ENCODE results near the gene DDR2. TPM values are rescaled to one million over a fixed set of nuclear protein-coding genes. Genes with fewer than 3 reads are reported as not detected.

DDR2 gene
- total RNA-seq, 1 experiment from 2014 or later, result 4.9 TPM

GRCh38 chr1:162702628-162703027, 70.4 kb downstream of the DDR2 start:
- TF ChIP-seq, protein P1, sequence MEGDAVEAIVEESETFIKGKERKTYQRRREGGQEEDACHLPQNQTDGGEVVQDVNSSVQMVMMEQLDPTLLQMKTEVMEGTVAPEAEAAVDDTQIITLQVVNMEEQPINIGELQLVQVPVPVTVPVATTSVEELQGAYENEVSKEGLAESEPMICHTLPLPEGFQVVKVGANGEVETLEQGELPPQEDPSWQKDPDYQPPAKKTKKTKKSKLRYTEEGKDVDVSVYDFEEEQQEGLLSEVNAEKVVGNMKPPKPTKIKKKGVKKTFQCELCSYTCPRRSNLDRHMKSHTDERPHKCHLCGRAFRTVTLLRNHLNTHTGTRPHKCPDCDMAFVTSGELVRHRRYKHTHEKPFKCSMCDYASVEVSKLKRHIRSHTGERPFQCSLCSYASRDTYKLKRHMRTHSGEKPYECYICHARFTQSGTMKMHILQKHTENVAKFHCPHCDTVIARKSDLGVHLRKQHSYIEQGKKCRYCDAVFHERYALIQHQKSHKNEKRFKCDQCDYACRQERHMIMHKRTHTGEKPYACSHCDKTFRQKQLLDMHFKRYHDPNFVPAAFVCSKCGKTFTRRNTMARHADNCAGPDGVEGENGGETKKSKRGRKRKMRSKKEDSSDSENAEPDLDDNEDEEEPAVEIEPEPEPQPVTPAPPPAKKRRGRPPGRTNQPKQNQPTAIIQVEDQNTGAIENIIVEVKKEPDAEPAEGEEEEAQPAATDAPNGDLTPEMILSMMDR (IDR thresholded peaks at IDR 0.05; ENCODE audit: unreplicated experiment), result no peak
- H3K27ac Mint-ChIP-seq (ENCODE audit: low read depth, unreplicated experiment), result no peak overlapping the region
- H3K27me3 Mint-ChIP-seq (ENCODE audit: insufficient read depth, unreplicated experiment), result no peaks in the 10 kb centered on the region
- peaks cover 6% of the 10 kb centered on the region for H3K4me1 Mint-ChIP-seq (ENCODE audit: insufficient read depth, unreplicated experiment)
- BruUV-seq (replicated peaks), result no TSS peak
- H3K36me3 Mint-ChIP-seq (ENCODE audit: insufficient read depth, unreplicated experiment), result no peaks in the 10 kb centered on the region
- DNase-seq (ENCODE audit: unreplicated experiment), result no peak
- intact Hi-C loops (cut with micrococcal nuclease), result no loop called here
- H3K9me3 Mint-ChIP-seq (ENCODE audit: unreplicated experiment), result no peaks in the 10 kb centered on the region
- ChIA-PET POLR2A (interaction anchor here (0.7 kb wide), 1 partner anchor 48 kb away, joined by 3 read pairs; no protein-coding TSS in a partner anchor), CTCF (interaction anchor here (1.2 to 10.6 kb wide), 3 partner anchors 9 to 90 kb away, joined by 4 to 75 read pairs (median 4); no protein-coding TSS in a partner anchor)
- no peak overlapping the region for H3K4me3 Mint-ChIP-seq (ENCODE audit: unreplicated experiment)

- no peak for DNase-seq (ENCODE audit: unreplicated experiment)
- intact Hi-C loops (cut with micrococcal nuclease), result no loop called here
- ChIA-PET CTCF (interaction anchor here (0.6 kb wide), 1 partner anchor 62 kb away, joined by 3 read pairs; no protein-coding TSS in a partner anchor), POLR2A (no interaction called here)
- Mint-ChIP-seq H3K27ac (ENCODE audit: low read depth, unreplicated experiment) (no peak overlapping the region), H3K36me3 (ENCODE audit: insufficient read depth, unreplicated experiment) (no peaks in the 10 kb centered on the region), H3K4me1 (ENCODE audit: insufficient read depth, unreplicated experiment) (peaks cover 6% of the 10 kb centered on the region), H3K9me3 (ENCODE audit: unreplicated experiment) (no peaks in the 10 kb centered on the region), H3K27me3 (ENCODE audit: insufficient read depth, unreplicated experiment) (no peaks in the 10 kb centered on the region), H3K4me3 (ENCODE audit: unreplicated experiment) (no peak overlapping the region)
- no TSS peak for BruUV-seq (replicated peaks)
- TF ChIP-seq, protein P1 (IDR thresholded peaks at IDR 0.05; ENCODE audit: unreplicated experiment), result no peak
Measured at GRCh38 chr1:162703708-162704107, 71.4 kb downstream of the DDR2 start.

DNA sequence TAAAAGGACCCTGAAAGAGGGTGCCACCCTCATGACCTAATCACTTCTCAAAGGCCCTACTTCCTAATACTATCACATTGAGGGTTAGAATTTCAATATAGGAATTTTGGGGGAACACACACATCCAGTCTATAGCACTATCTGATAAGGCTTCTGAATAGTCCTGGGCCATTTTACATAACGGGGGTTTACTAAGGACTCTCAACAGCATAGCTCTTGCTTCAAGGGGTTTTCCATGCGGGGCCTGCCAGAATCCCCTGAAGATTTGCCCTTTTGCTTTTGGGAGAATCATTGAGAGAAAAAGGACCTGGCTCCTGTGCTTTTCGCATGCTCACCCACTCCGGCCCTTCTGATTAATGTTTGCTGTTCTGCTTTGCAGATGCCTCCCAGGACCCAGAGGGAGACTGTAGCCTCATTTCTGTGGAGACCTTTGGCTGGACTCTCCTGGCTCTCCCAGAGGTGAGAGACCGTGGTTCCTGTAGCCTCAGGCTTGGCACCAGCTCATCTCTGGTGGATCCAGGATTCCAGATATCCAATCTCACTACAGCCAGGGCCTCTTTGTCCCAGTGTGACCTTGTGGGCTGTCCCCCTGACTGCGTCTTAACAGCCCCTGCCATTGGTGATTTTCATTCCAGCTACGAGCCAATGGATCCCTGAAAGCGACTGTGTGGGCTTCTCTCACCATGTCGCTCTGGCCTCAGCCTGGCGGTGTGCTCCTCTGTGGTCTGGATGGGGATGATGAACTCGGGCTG, 72.6 kb downstream of the DDR2 start:
- Mint-ChIP-seq H3K27me3 (ENCODE audit: insufficient read depth, unreplicated experiment) (no peaks in the 10 kb centered on the region), H3K4me1 (ENCODE audit: insufficient read depth, unreplicated experiment) (no peaks in the 10 kb centered on the region), H3K9me3 (ENCODE audit: unreplicated experiment) (no peaks in the 10 kb centered on the region), H3K4me3 (ENCODE audit: unreplicated experiment) (no peak overlapping the region), H3K27ac (ENCODE audit: low read depth, unreplicated experiment) (no peak overlapping the region), H3K36me3 (ENCODE audit: insufficient read depth, unreplicated experiment) (no peaks in the 10 kb centered on the region)
- TF ChIP-seq, protein P1 (IDR thresholded peaks at IDR 0.05; ENCODE audit: unreplicated experiment), result no peak
- intact Hi-C loops (cut with micrococcal nuclease), result no loop called here
- ChIA-PET POLR2A (no interaction called here), CTCF (interaction anchor here (0.6 kb wide), 1 partner anchor 8 kb away, joined by 3 read pairs; no protein-coding TSS in a partner anchor)
- no TSS peak for BruUV-seq (replicated peaks)
- DNase-seq (ENCODE audit: unreplicated experiment), result no peak

- POLR2A ChIA-PET, result no interaction called here
- no peaks in the 10 kb centered on the region for H3K9me3 Mint-ChIP-seq (ENCODE audit: unreplicated experiment)
Measured at GRCh38 chr1:162706003-162706402, 73.7 kb downstream of the DDR2 start.

More at GRCh38 chr1:162706003-162706402, 73.7 kb downstream of the DDR2 start:
- DNase-seq (ENCODE audit: unreplicated experiment), result no peak
- Mint-ChIP-seq H3K27me3 (ENCODE audit: insufficient read depth, unreplicated experiment) (no peaks in the 10 kb centered on the region), H3K36me3 (ENCODE audit: insufficient read depth, unreplicated experiment) (no peaks in the 10 kb centered on the region), H3K4me1 (ENCODE audit: insufficient read depth, unreplicated experiment) (no peaks in the 10 kb centered on the region), H3K27ac (ENCODE audit: low read depth, unreplicated experiment) (no peak overlapping the region), H3K4me3 (ENCODE audit: unreplicated experiment) (no peak overlapping the region)
- CTCF ChIA-PET, result no interaction called here
- TF ChIP-seq, protein P1 (IDR thresholded peaks at IDR 0.05; ENCODE audit: unreplicated experiment), result no peak
- intact Hi-C loops (cut with micrococcal nuclease), result no loop called here
- no TSS peak for BruUV-seq (replicated peaks)
